ENCODE data around the gene ST8SIA5.

ST8SIA5 gene

GRCh38 chr18:46705521-46705920 is 51.3 kb downstream of the ST8SIA5 start:
- FAIRE-seq = no peak

- FAIRE-seq = no peak
These were observed 52.0 kb downstream of the ST8SIA5 start for GRCh38 chr18:46704816-46705215.

GRCh38 chr18:46704189-46704588 is 52.7 kb downstream of the ST8SIA5 start:
- no peak for FAIRE-seq

GRCh38 chr18:46702471-46702870 is 54.4 kb downstream of the ST8SIA5 start:
- FAIRE-seq = no peak

GRCh38 chr18:46700066-46700824 is 56.6 kb downstream of the ST8SIA5 start:
- no peak for FAIRE-seq

- no peak for FAIRE-seq
These were observed 60.2 kb downstream of the ST8SIA5 start for GRCh38 chr18:46696702-46697101.

GRCh38 chr18:46696268-46696667 is 60.6 kb downstream of the ST8SIA5 start:
- FAIRE-seq = no peak

- FAIRE-seq = no peak
These were observed 62.9 kb downstream of the ST8SIA5 start for GRCh38 chr18:46693996-46694395.

- no peak for FAIRE-seq
These were observed 67.9 kb downstream of the ST8SIA5 start for GRCh38 chr18:46688853-46689525.

GRCh38 chr18:46686186-46686585 is 70.7 kb downstream of the ST8SIA5 start:
- no peak for FAIRE-seq

GRCh38 chr18:46683252-46683651 is 73.6 kb downstream of the ST8SIA5 start:
- no peak for FAIRE-seq

- FAIRE-seq = no peak
These were observed 75.8 kb downstream of the ST8SIA5 start for GRCh38 chr18:46680784-46681695.

GRCh38 chr18:46679846-46680598 is 76.8 kb downstream of the ST8SIA5 start:
- no peak for FAIRE-seq

- FAIRE-seq = no peak
These were observed 78.0 kb downstream of the ST8SIA5 start for GRCh38 chr18:46678785-46679399.

- no peak for FAIRE-seq
These were observed 78.8 kb downstream of the ST8SIA5 start for GRCh38 chr18:46678041-46678440.

GRCh38 chr18:46677611-46678010 is 79.2 kb downstream of the ST8SIA5 start:
- FAIRE-seq = no peak

GRCh38 chr18:46676182-46676835 is 80.5 kb downstream of the ST8SIA5 start:
- no peak for FAIRE-seq

GRCh38 chr18:46675112-46675511 is 81.7 kb downstream of the ST8SIA5 start:
- FAIRE-seq = no peak

GRCh38 chr18:46672062-46672970 is 84.5 kb downstream of the ST8SIA5 start:
- no peak for FAIRE-seq

GRCh38 chr18:46668694-46669093 is 88.2 kb downstream of the ST8SIA5 start:
- no peak for FAIRE-seq

- no peak for FAIRE-seq
These were observed 88.7 kb downstream of the ST8SIA5 start for GRCh38 chr18:46668135-46668534.
